Ascending aorta (tissue), 2 donors: ENCODE measurements around the gene RALGPS1. TPM values are rescaled to one million over a fixed set of nuclear protein-coding genes. Genes with fewer than 3 reads are reported as not detected.
A peak's percentile ranks its signal among the peaks of the same experiment; 100 is the strongest.

Experiments used
- DNase-seq, 2 donors: peaks; one replicate each; pipeline ENCODE4 v3.0.0-alpha.2; 2019; ENCODE audit warnings: low spot score in 2 of 2
- H3K27ac ChIP-seq, 2 donors: fragments of 200-600 bp; sonication (generic); one replicate each; pipeline ENCODE4 v1.5.1; 2016 to 2017; ENCODE audit warnings: mild to moderate bottlenecking in 1 of 2
- H3K27me3 ChIP-seq: fragments of 200-600 bp; sonication (generic); one replicate; pipeline ENCODE4 v1.5.1; 2017
- H3K36me3 ChIP-seq, 2 donors: fragments of 200-600 bp; sonication (generic); one replicate each; pipeline ENCODE4 v1.5.1; 2016
- H3K4me1 ChIP-seq, 2 donors: fragments of 200-600 bp; sonication (generic); one replicate each; pipeline ENCODE4 v1.5.1; 2016 to 2017; ENCODE audit warnings: mild to moderate bottlenecking in 1 of 2
- H3K4me3 ChIP-seq, 2 donors: fragments of 200-600 bp; sonication (generic); one replicate each; pipeline ENCODE4 v1.5.1; 2016 to 2017; ENCODE audit warnings: mild to moderate bottlenecking in 1 of 2
- H3K9me3 ChIP-seq, 2 donors: fragments of 200-600 bp; sonication (generic); one replicate each; pipeline ENCODE4 v1.5.1; 2016
- intact Hi-C: fragments of 100-400 bp; cut with DNase I; formaldehyde crosslinking; loops from one replicate; pipeline ENCODE4 v1.15.1; 2023
- total RNA-seq: library from RNA; depleted of rRNA; stranded (reverse); fragments of >200 nt; gene quantifications from one replicate; pipeline ENCODE4 v1.1.0, GENCODE V29; 2016
- TF ChIP-seq, protein P1 (sequence below), 3 experiments: fragments of 200-600 bp in 2 of 3; fragments of 450-650 bp in 1 of 3; sonication (generic) in 2 of 3; IDR thresholded peaks; one replicate each; pipeline ENCODE4 v1.5.1; 2016 to 2019; ENCODE audit warnings: antibody characterized with exemption in 3 of 3, mild to moderate bottlenecking in 1 of 3, moderate library complexity in 1 of 3

Gene RALGPS1
- total RNA-seq, 1 donor from 2014 or later: 9.8 TPM

DNA sequence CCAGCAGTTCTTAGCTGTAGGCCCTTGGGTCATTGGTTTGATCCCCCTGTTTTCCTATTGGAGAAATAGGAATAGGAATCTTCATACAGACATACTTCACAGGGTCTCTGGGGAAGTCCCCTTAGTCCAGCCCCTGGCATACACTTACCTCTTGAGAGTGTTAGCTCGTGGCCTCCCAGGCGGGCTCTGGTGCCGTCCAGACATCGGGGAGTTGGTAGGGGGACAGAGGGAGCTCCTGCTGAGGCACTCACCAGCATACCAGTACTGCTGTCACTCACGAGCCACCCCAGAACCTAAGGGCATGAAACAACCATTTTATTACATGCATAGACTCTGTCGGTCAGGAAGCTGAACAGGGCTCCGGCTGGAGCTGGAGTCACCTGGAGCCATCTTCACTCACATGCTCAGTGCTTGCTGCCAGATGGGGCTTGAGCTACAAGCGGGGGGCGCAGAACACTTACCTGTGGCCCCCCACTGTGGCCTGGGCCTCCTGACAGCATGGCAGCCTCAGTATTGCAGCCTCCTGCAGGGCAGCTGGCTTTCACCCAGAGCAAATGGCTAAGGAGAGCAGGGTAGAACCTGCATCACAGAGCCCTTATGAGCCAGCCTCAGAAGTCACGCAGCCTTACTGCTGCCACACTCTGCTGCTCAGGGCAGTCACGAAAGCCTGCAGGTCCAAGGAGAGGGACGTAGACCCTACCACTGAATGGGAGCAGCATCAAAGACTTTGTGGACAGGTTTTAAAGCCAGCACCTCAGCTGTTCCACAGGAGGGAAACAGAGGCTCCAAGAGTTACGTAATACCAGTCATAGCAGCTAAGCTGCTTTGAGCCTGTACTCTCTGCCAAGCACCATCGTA, 266.1 kb downstream of the RALGPS1 start:
- DNase-seq: peak in 1 of 2 donors; percentile 61
- intact Hi-C loops: no loop called here
- H3K4me1 ChIP-seq: peaks cover 9 to 37% of the 10 kb centered on the region in 2 donors
- no peaks in the 10 kb centered on the region for H3K27me3 ChIP-seq
- H3K27ac ChIP-seq: peak overlapping the region in 1 of 2 donors; percentile 59
- TF ChIP-seq, protein P1, sequence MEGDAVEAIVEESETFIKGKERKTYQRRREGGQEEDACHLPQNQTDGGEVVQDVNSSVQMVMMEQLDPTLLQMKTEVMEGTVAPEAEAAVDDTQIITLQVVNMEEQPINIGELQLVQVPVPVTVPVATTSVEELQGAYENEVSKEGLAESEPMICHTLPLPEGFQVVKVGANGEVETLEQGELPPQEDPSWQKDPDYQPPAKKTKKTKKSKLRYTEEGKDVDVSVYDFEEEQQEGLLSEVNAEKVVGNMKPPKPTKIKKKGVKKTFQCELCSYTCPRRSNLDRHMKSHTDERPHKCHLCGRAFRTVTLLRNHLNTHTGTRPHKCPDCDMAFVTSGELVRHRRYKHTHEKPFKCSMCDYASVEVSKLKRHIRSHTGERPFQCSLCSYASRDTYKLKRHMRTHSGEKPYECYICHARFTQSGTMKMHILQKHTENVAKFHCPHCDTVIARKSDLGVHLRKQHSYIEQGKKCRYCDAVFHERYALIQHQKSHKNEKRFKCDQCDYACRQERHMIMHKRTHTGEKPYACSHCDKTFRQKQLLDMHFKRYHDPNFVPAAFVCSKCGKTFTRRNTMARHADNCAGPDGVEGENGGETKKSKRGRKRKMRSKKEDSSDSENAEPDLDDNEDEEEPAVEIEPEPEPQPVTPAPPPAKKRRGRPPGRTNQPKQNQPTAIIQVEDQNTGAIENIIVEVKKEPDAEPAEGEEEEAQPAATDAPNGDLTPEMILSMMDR (IDR thresholded peaks at IDR 0.05): no peak
- no peaks in the 10 kb centered on the region for H3K36me3 ChIP-seq
- H3K9me3 ChIP-seq: no peaks in the 10 kb centered on the region
- H3K4me3 ChIP-seq: no peak overlapping the region

DNA sequence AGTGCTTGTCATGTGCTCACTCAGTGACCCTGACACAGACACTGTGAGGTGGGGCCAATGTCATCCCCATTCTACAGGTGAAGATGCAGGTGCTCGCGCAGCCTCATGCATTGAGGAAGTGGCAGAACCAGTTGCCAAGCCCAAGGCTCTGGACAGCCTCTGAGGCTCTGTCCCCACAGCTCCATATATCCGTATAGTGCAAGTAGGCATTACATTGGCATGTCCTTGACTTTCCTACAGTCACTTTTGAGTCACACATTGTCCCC, 266.7 kb downstream of the RALGPS1 start:
- H3K9me3 ChIP-seq: no peaks in the 10 kb centered on the region
- peaks cover 11 to 40% of the 10 kb centered on the region in 2 donors for H3K4me1 ChIP-seq
- H3K4me3 ChIP-seq: no peak overlapping the region
- H3K27ac ChIP-seq: no peak overlapping the region
- intact Hi-C loops: no loop called here
- TF ChIP-seq, protein P1 (IDR thresholded peaks at IDR 0.05): no peak
- H3K27me3 ChIP-seq: no peaks in the 10 kb centered on the region
- peak in 1 of 2 donors; percentile 56 for DNase-seq
- no peaks in the 10 kb centered on the region for H3K36me3 ChIP-seq

DNA sequence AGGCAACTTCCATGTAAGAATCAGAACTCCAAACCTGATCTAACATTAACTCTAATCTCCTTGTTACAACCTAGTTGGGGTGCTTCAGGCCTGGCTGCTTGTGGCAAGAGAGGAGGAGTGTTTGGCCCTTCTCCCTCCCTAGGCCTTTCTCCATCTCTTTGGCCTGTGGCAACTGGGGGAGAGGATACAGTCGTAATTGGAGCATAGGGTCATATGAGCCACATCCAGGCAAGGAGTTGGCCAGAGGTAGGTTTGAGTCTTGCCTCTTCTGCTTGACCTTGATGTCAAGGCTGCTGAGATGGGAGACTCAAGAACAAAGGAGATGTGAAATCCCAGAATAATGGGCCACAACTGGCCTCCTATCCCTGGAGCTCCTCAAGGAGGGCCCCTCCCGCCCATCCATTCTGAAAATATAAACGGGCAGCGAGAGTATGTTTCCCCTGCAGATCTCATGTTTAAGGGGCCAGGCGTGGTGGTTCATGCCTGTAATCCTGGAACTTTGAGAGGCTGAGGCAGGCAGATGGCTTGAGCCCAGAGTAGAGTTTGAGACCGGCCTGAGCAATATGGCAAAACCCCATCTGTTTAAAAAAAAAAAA, 267.1 kb downstream of the RALGPS1 start:
- H3K4me3 ChIP-seq: no peak overlapping the region
- H3K27me3 ChIP-seq: no peaks in the 10 kb centered on the region
- TF ChIP-seq, protein P1 (IDR thresholded peaks at IDR 0.05): no peak
- no peaks in the 10 kb centered on the region for H3K9me3 ChIP-seq
- intact Hi-C loops: no loop called here
- no peaks in the 10 kb centered on the region for H3K36me3 ChIP-seq
- peak in 1 of 2 donors; percentile 30 for DNase-seq
- H3K27ac ChIP-seq: no peak overlapping the region
- H3K4me1 ChIP-seq: peaks cover 15 to 44% of the 10 kb centered on the region in 2 donors

DNA sequence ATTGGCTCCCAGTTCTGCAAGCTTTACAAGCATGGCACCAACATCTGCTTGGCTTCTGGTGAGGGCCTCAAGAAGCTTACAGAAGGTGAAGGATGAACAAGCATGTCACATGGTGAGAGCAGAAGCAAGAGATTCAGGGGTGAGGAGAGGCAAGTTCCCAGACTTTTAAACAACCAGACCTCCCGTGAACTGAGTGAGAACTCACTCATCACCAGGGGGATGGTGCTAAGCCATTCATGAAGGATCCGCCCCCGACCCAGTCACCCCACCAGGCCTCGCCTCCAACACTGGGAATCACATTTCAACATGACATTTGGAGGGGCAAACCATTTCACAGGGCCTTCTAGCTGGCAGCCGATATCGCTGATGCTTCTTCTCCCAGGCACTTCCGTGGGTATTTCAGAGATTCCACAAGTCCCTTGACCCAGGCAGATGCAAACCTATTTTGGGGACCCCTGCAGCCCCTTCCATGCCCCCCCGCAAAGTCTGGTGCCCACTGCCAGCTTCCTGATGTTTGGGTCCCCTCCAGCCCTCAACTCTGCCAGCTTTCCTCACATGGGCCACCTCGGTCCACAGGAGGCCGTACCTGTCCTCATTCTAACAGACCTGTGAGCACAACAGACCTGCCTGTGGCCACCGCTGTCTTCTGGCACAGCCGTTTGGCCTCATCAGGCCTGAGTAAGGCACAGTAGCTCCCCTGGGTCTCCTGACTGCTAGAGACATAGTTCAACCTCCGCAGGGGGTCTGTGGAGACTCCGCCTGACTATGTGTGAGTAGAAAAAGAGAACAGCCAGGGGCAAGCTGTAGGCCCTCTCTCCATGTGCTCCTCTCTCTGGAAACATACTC, 268.5 kb downstream of the RALGPS1 start:
- DNase-seq: no peak
- H3K36me3 ChIP-seq: no peaks in the 10 kb centered on the region
- no peaks in the 10 kb centered on the region for H3K9me3 ChIP-seq
- intact Hi-C loops: no loop called here
- TF ChIP-seq, protein P1 (IDR thresholded peaks at IDR 0.05): no peak
- H3K27ac ChIP-seq: peak overlapping the region in 1 of 2 donors; percentile 91
- peaks cover 21 to 56% of the 10 kb centered on the region in 2 donors for H3K4me1 ChIP-seq
- no peaks in the 10 kb centered on the region for H3K27me3 ChIP-seq
- no peak overlapping the region for H3K4me3 ChIP-seq

DNA sequence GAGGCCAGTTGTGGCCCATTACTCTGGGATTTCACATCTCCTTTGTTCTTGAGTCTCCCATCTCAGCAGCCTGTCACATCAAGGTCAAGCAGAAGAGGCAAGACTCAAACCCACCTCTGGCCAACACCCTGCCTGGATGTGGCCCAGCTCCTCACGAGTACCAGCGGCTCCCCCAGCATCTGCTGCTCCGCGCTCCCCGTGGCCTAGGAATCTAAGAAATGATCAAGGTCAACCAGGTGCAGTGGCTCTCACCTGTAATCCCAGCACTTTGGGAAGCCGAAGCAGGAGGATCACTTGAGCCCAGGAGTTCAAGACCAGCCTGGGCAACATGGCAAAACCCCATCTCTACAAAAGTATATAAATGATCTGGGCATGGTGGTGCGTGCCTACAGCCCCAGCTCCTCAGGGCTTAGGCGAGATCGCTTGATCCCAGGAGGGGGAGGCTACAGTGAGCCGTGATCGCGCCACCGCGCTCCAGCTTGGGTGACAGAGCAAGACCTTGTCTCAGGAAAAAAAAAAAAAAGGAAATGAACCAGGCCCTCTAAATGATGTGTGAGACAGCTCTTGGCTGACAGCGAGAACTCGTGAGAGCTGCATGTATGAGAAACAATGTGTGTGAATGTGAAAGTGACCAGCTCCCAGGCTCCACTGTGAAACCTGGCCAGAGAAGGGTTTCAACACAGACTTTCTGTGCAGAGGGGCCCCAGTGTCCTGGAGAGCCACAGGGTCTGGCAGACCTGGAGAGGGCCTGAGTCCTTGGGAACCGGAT, 269.4 kb downstream of the RALGPS1 start:
- H3K4me3 ChIP-seq: no peak overlapping the region
- peaks cover 21 to 56% of the 10 kb centered on the region in 2 donors for H3K4me1 ChIP-seq
- intact Hi-C loops: loop anchor here (1.0 kb wide), 1 partner anchor 30 kb away; no protein-coding TSS in a partner anchor
- no peaks in the 10 kb centered on the region for H3K9me3 ChIP-seq
- H3K27ac ChIP-seq: peak overlapping the region; percentile 90 to 91
- no peaks in the 10 kb centered on the region for H3K36me3 ChIP-seq
- no peaks in the 10 kb centered on the region for H3K27me3 ChIP-seq
- DNase-seq: peak; percentile 32 to 84
- TF ChIP-seq, protein P1 (IDR thresholded peaks at IDR 0.05): no peak
